ENCODE results near the gene RGS7. TPM values are rescaled to one million over a fixed set of nuclear protein-coding genes. Genes with fewer than 3 reads are reported as not detected.

RGS7 gene
- total RNA-seq, 4 donors from 2014 or later, result not detected

GRCh38 chr1:240792915-240793529 is 564.0 kb downstream of the RGS7 start:
- TF ChIP-seq CTCF (IDR thresholded peaks at IDR 0.05; ENCODE audit: low read depth), result no peak

GRCh38 chr1:240790856-240791255 is 566.1 kb downstream of the RGS7 start:
- TF ChIP-seq CTCF (IDR thresholded peaks at IDR 0.05; ENCODE audit: low read depth), result no peak

DNA sequence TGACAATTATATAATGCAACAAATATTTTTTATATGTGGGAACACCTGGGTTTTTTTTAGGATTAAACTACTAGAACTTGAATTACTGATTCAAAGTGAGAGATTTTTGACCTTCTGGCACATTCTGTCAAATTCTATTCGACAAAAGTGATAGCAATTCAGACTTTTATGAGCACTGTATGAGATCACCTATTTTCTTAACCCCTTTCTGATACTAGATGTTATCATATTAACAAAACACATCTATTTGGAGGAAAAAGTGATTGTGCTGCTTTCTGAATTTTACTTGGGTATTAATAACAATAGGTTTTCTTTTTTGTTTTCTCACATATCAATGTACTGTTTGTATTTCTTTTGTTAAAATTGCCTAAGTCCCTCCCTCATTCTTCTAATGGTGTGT is 570.1 kb downstream of the RGS7 start:
- no peak for TF ChIP-seq CTCF (IDR thresholded peaks at IDR 0.05; ENCODE audit: low read depth)

GRCh38 chr1:240784776-240785175 is 572.2 kb downstream of the RGS7 start:
- TF ChIP-seq CTCF (IDR thresholded peaks at IDR 0.05; ENCODE audit: low read depth), result no peak

DNA sequence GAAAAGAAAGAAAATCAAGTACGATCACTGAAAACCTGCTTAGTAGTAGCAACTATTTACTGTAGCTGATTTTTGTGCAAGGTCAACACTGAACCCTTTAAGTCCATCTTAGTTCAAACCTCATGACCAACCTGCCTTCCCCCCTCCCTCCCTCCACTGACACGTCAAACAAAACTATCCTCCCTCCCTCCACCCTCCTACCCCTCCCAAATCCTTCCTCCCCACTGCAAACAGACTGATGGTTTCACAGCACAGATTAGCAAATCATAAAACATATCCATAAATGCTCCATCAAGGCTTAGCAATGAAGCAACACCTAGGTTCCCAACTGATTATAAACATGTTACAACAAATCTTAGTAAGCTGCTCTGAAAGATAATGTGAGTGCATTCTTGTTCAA is 580.8 kb downstream of the RGS7 start:
- TF ChIP-seq CTCF (IDR thresholded peaks at IDR 0.05; ENCODE audit: low read depth), result no peak

DNA sequence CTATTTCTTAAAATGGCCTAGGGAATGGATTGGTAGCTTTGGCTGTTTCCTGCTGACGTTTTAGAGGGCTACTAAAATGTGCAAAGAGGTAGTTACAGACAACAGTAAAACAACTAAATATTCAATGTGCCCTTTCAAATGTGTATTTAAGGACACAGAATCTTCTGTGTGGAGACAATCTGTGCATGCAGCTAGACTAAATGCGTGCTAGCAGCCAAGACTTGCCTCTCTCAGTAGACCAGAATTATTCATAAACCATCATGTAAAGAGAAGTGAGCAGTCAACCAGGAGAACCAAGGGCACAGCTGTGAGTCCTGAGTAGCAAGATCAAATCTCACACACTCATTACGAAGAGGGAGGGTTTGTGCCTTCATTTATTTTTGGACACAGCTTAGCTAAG is 584.9 kb downstream of the RGS7 start:
- TF ChIP-seq CTCF (IDR thresholded peaks at IDR 0.05; ENCODE audit: low read depth), result no peak

GRCh38 chr1:240771450-240771849 is 585.6 kb downstream of the RGS7 start:
- TF ChIP-seq CTCF (IDR thresholded peaks at IDR 0.05; ENCODE audit: low read depth), result no peak
